Activated CD4-positive, alpha-beta memory T cell treated with anti-CD3 and anti-CD28 coated beads for 36 hours (primary cell): ENCODE results near the gene FRMPD3. TPM values are rescaled to one million over a fixed set of nuclear protein-coding genes. Genes with fewer than 3 reads are reported as not detected.

Source experiments
- CTCF ChIA-PET: fragments of 350-600 bp; sonication (Branson Sonifier 250); formaldehyde crosslinking; loops from one replicate; lab custom pipeline; 2021; ENCODE audit warnings: antibody characterized with exemption, inconsistent platforms; lab: Charles Lee
- POLR2A ChIA-PET: fragments of 350-600 bp; sonication (Branson Sonifier 250); formaldehyde crosslinking; loops from one replicate; lab custom pipeline; 2021; ENCODE audit warnings: antibody characterized with exemption; lab: Charles Lee
- DNase-seq: peaks from one replicate; pipeline ENCODE4 v3.0.0-alpha.2; 2020
- H3K27ac Mint-ChIP-seq: one replicate; pipeline ENCODE4 v1.8.0; 2021; ENCODE audit warnings: mixed read lengths
- H3K27me3 Mint-ChIP-seq: one replicate; pipeline ENCODE4 v1.8.0; 2021; ENCODE audit warnings: mixed read lengths
- H3K36me3 Mint-ChIP-seq: one replicate; pipeline ENCODE4 v1.8.0; 2021; ENCODE audit warnings: mixed read lengths
- H3K4me1 Mint-ChIP-seq: one replicate; pipeline ENCODE4 v1.8.0; 2021; ENCODE audit warnings: low read depth, mixed read lengths
- H3K4me3 Mint-ChIP-seq: one replicate; pipeline ENCODE4 v1.8.0; 2021; ENCODE audit warnings: mild to moderate bottlenecking, mixed read lengths
- H3K9me3 Mint-ChIP-seq: one replicate; pipeline ENCODE4 v1.8.0; 2021; ENCODE audit warnings: mixed read lengths
- intact Hi-C: fragments of 100-400 bp; cut with micrococcal nuclease; formaldehyde crosslinking; loops from one replicate; pipeline ENCODE4 v1.15.1; 2023
- total RNA-seq, 2 experiments: library from RNA; stranded (reverse); gene quantifications; one replicate each; pipeline ENCODE4 v1.2.3, GENCODE V29; 2021

FRMPD3 gene
- not detected for total RNA-seq

- H3K4me3 Mint-ChIP-seq, result peak within 1 kb of the TSS; percentile 48
- ChIA-PET CTCF (no interaction called here), POLR2A (no interaction called here)
- no peaks in the 10 kb centered on the region for H3K9me3 Mint-ChIP-seq
- H3K36me3 Mint-ChIP-seq, result no peaks in the 10 kb centered on the region
- peaks cover 14% of the 10 kb centered on the region for H3K4me1 Mint-ChIP-seq
- H3K27me3 Mint-ChIP-seq, result peaks cover 29% of the 10 kb centered on the region
- intact Hi-C loops, result no loop called here
- DNase-seq, result peak; percentile 10
- no peak within 1 kb of the TSS for H3K27ac Mint-ChIP-seq
Observed at GRCh38 chrX:107448998-107449835, at the start of gene FRMPD3. Gene FRMPD3 (plus strand): TSS chrX:107449652. CDS start chrX:107526589, 76,937 bp downstream.

- intact Hi-C loops, result no loop called here
- DNase-seq, result no peak
- Mint-ChIP-seq H3K9me3 (no peaks in the 10 kb centered on the region), H3K4me1 (no peaks in the 10 kb centered on the region), H3K27me3 (peaks cover 2% of the 10 kb centered on the region), H3K4me3 (no peak overlapping the region), H3K36me3 (no peaks in the 10 kb centered on the region), H3K27ac (no peak overlapping the region)
- ChIA-PET POLR2A (no interaction called here), CTCF (interaction anchor here (1.1 kb wide), 1 partner anchor 526 kb away, joined by 4 read pairs; no protein-coding TSS in a partner anchor)
Observed at GRCh38 chrX:107420571-107420970, 28.9 kb upstream of the FRMPD3 start.

- Mint-ChIP-seq H3K4me1 (no peaks in the 10 kb centered on the region), H3K9me3 (no peaks in the 10 kb centered on the region), H3K27ac (no peak overlapping the region), H3K27me3 (peaks cover 2% of the 10 kb centered on the region), H3K36me3 (no peaks in the 10 kb centered on the region), H3K4me3 (no peak overlapping the region)
- intact Hi-C loops, result no loop called here
- POLR2A ChIA-PET, result no interaction called here
- CTCF ChIA-PET, result no interaction called here
- DNase-seq, result no peak
Observed at GRCh38 chrX:107421337-107421861, 28.1 kb upstream of the FRMPD3 start.

- Mint-ChIP-seq H3K36me3 (no peaks in the 10 kb centered on the region), H3K4me1 (no peaks in the 10 kb centered on the region), H3K4me3 (no peak overlapping the region), H3K27ac (no peak overlapping the region), H3K9me3 (no peaks in the 10 kb centered on the region), H3K27me3 (no peaks in the 10 kb centered on the region)
- ChIA-PET CTCF (interaction anchor here (0.8 to 3.0 kb wide), 5 partner anchors 26 to 535 kb away, joined by 3 to 15 read pairs (median 5); partner anchors contain the start of gene MORC4), POLR2A (no interaction called here)
- intact Hi-C loops, result loop anchor here (5.0 kb wide), 1 partner anchor 432 kb away; no protein-coding TSS in a partner anchor
- DNase-seq, result peak; percentile 50
Observed at GRCh38 chrX:107429090-107429489, 20.4 kb upstream of the FRMPD3 start.

- no peaks in the 10 kb centered on the region for H3K36me3 Mint-ChIP-seq
- no peaks in the 10 kb centered on the region for H3K4me1 Mint-ChIP-seq
- no peak overlapping the region for H3K27ac Mint-ChIP-seq
- CTCF ChIA-PET, result no interaction called here
- POLR2A ChIA-PET, result no interaction called here
- no peak for DNase-seq
- intact Hi-C loops, result no loop called here
- H3K27me3 Mint-ChIP-seq, result peaks cover 2% of the 10 kb centered on the region
- no peak overlapping the region for H3K4me3 Mint-ChIP-seq
- no peaks in the 10 kb centered on the region for H3K9me3 Mint-ChIP-seq
Observed at GRCh38 chrX:107440187-107440586, 9.3 kb upstream of the FRMPD3 start.

- H3K4me1 Mint-ChIP-seq, result no peaks in the 10 kb centered on the region
- CTCF ChIA-PET, result no interaction called here
- POLR2A ChIA-PET, result no interaction called here
- H3K4me3 Mint-ChIP-seq, result no peak overlapping the region
- H3K9me3 Mint-ChIP-seq, result no peaks in the 10 kb centered on the region
- intact Hi-C loops, result no loop called here
- no peak for DNase-seq
- peaks cover 3% of the 10 kb centered on the region for H3K27me3 Mint-ChIP-seq
- no peaks in the 10 kb centered on the region for H3K36me3 Mint-ChIP-seq
- H3K27ac Mint-ChIP-seq, result no peak overlapping the region
Observed at GRCh38 chrX:107440692-107441091, 8.8 kb upstream of the FRMPD3 start.

- Mint-ChIP-seq H3K4me3 (no peak overlapping the region), H3K27me3 (peaks cover 1% of the 10 kb centered on the region), H3K9me3 (no peaks in the 10 kb centered on the region), H3K36me3 (no peaks in the 10 kb centered on the region), H3K4me1 (no peaks in the 10 kb centered on the region), H3K27ac (no peak overlapping the region)
- ChIA-PET POLR2A (no interaction called here), CTCF (no interaction called here)
- intact Hi-C loops, result no loop called here
- no peak for DNase-seq
Observed at GRCh38 chrX:107442914-107443527, 6.4 kb upstream of the FRMPD3 start.

- H3K27ac Mint-ChIP-seq, result no peak overlapping the region
- DNase-seq, result no peak
- H3K27me3 Mint-ChIP-seq, result peaks cover 9% of the 10 kb centered on the region
- H3K4me3 Mint-ChIP-seq, result no peak overlapping the region
- H3K9me3 Mint-ChIP-seq, result no peaks in the 10 kb centered on the region
- intact Hi-C loops, result no loop called here
- peaks cover 4% of the 10 kb centered on the region for H3K4me1 Mint-ChIP-seq
- CTCF ChIA-PET, result interaction anchor here (0.6 kb wide), 1 partner anchor 449 kb away, joined by 3 read pairs; no protein-coding TSS in a partner anchor
- no peaks in the 10 kb centered on the region for H3K36me3 Mint-ChIP-seq
- POLR2A ChIA-PET, result no interaction called here
Observed at GRCh38 chrX:107445146-107445545, 4.3 kb upstream of the FRMPD3 start.

GRCh38 chrX:107445631-107446030 lies 3.8 kb upstream of the FRMPD3 start:
- no peak for DNase-seq
- Mint-ChIP-seq H3K27ac (no peak overlapping the region), H3K27me3 (peaks cover 12% of the 10 kb centered on the region), H3K4me1 (peaks cover 7% of the 10 kb centered on the region), H3K9me3 (no peaks in the 10 kb centered on the region), H3K36me3 (no peaks in the 10 kb centered on the region), H3K4me3 (no peak overlapping the region)
- ChIA-PET CTCF (no interaction called here), POLR2A (no interaction called here)
- intact Hi-C loops, result no loop called here

- CTCF ChIA-PET, result no interaction called here
- Mint-ChIP-seq H3K27me3 (peaks cover 28% of the 10 kb centered on the region), H3K4me3 (no peak overlapping the region), H3K27ac (no peak overlapping the region), H3K4me1 (peaks cover 14% of the 10 kb centered on the region), H3K9me3 (no peaks in the 10 kb centered on the region), H3K36me3 (no peaks in the 10 kb centered on the region)
- POLR2A ChIA-PET, result no interaction called here
- intact Hi-C loops, result no loop called here
- DNase-seq, result no peak
Observed at GRCh38 chrX:107447642-107448041, 1.8 kb upstream of the FRMPD3 start.

GRCh38 chrX:107448625-107448997 lies 841 bp upstream of the FRMPD3 start:
- Mint-ChIP-seq H3K9me3 (no peaks in the 10 kb centered on the region), H3K4me1 (peaks cover 14% of the 10 kb centered on the region), H3K27ac (no peak overlapping the region), H3K27me3 (peaks cover 29% of the 10 kb centered on the region), H3K4me3 (peak overlapping the region; percentile 36), H3K36me3 (no peaks in the 10 kb centered on the region)
- CTCF ChIA-PET, result no interaction called here
- DNase-seq, result no peak
- POLR2A ChIA-PET, result no interaction called here
- intact Hi-C loops, result no loop called here

GRCh38 chrX:107450823-107451509 lies 1.5 kb downstream of the FRMPD3 start:
- POLR2A ChIA-PET, result no interaction called here
- DNase-seq, result peak; percentile 33
- Mint-ChIP-seq H3K4me3 (peak overlapping the region; percentile 13), H3K27ac (no peak overlapping the region), H3K27me3 (peaks cover 29% of the 10 kb centered on the region), H3K4me1 (peaks cover 14% of the 10 kb centered on the region), H3K36me3 (no peaks in the 10 kb centered on the region), H3K9me3 (no peaks in the 10 kb centered on the region)
- CTCF ChIA-PET, result interaction anchor here (0.7 kb wide), 1 partner anchor 47 kb away, joined by 3 read pairs; no protein-coding TSS in a partner anchor
- intact Hi-C loops, result no loop called here
